Smooth muscle cell (in vitro differentiated cells): ENCODE results near the gene TRAK1. TPM values are rescaled to one million over a fixed set of nuclear protein-coding genes. Genes with fewer than 3 reads are reported as not detected.

ENCODE experiments used
- DNase-seq: peaks from one replicate; lab custom pipeline; 2025; ENCODE audit not compliant: unreplicated experiment; lab: John Stamatoyannopoulos, UW
- H2AFZ ChIP-seq: fragments of 200-600 bp; sonication (generic); 2 replicates; pipeline ENCODE4 v1.6.0; 2016; ENCODE audit warnings: antibody characterized with exemption, low read depth, mild to moderate bottlenecking
- H3F3A ChIP-seq: fragments of 200-600 bp; sonication (generic); 2 replicates; pipeline ENCODE4 v1.6.0; 2017; ENCODE audit warnings: antibody characterized with exemption, low read depth
- H3K27ac ChIP-seq: fragments of 200-600 bp; sonication (generic); 2 replicates; pipeline ENCODE4 v1.5.1; 2016; ENCODE audit warnings: low read depth, mild to moderate bottlenecking
- H3K27me3 ChIP-seq: fragments of 200-600 bp; sonication (generic); 2 replicates; pipeline ENCODE4 v1.6.1; 2016; ENCODE audit warnings: low read depth, mild to moderate bottlenecking
- H3K36me3 ChIP-seq: fragments of 200-600 bp; sonication (generic); 2 replicates; pipeline ENCODE4 v1.5.1; 2016; ENCODE audit warnings: low read depth
- H3K4me1 ChIP-seq: fragments of 200-600 bp; sonication (generic); 2 replicates; pipeline ENCODE4 v1.5.1; 2016; ENCODE audit warnings: low read depth
- H3K4me2 ChIP-seq: fragments of 200-600 bp; sonication (generic); 2 replicates; pipeline ENCODE4 v1.6.0; 2016; ENCODE audit warnings: mild to moderate bottlenecking
- H3K4me3 ChIP-seq: fragments of 200-600 bp; sonication (generic); 2 replicates; pipeline ENCODE4 v1.5.1; 2016; ENCODE audit warnings: mild to moderate bottlenecking
- H3K79me2 ChIP-seq: fragments of 200-600 bp; sonication (generic); 2 replicates; pipeline ENCODE4 v1.6.0; 2016; ENCODE audit warnings: low read depth, mild to moderate bottlenecking
- H3K9ac ChIP-seq: fragments of 200-600 bp; sonication (generic); 2 replicates; pipeline ENCODE4 v1.6.0; 2016; ENCODE audit warnings: low read depth
- H3K9me3 ChIP-seq: fragments of 200-600 bp; sonication (generic); replicated peaks from 2 replicates; pipeline ENCODE4 v1.5.1; 2016; ENCODE audit warnings: low read depth
- H4K20me1 ChIP-seq: fragments of 200-600 bp; sonication (generic); 2 replicates; pipeline ENCODE4 v1.6.0; 2016; ENCODE audit warnings: low read depth
- CTCF ChIP-seq: fragments of 200-600 bp; sonication (generic); IDR thresholded peaks from 2 replicates; pipeline ENCODE4 v1.5.1; 2017; ENCODE audit warnings: borderline replicate concordance, mild to moderate bottlenecking, antibody characterized with exemption; ENCODE audit not compliant: insufficient read depth, poor library complexity, severe bottlenecking
- WGBS: methylation state at CpG from one replicate; pipeline ENCODE4 v1.1.7; 2016; ENCODE audit warnings: low lambda C conversion rate; 5-methylcytosine and 5-hydroxymethylcytosine counted together
- polyA plus RNA-seq: library from polyadenylated mRNA; unstranded; fragments of >200 nt; fragmentation: Nextera tagmentation; extraction: Ambion mirVana; gene quantifications from 2 replicates; pipeline ENCODE4 v1.2.1, GENCODE V29; 2016
- total RNA-seq: library from RNA; depleted of rRNA; stranded (reverse); fragments of >200 nt; gene quantifications from 2 replicates; pipeline ENCODE4 v1.2.3, GENCODE V29; 2014

Gene TRAK1
- total and polyA plus RNA-seq, 2 experiments from 2014 or later, result 8.7 to 16.3 TPM

- no peak overlapping the region for H3K4me2 ChIP-seq
- no peaks in the 10 kb centered on the region for H3K79me2 ChIP-seq
- no peak overlapping the region for H3K27ac ChIP-seq
- no peaks in the 10 kb centered on the region for H3K36me3 ChIP-seq
- H3K4me1 ChIP-seq, result no peaks in the 10 kb centered on the region
- no peak overlapping the region for H3K4me3 ChIP-seq
- TF ChIP-seq CTCF, result no peak
- H4K20me1 ChIP-seq, result peaks cover 2% of the 10 kb centered on the region
- no peak for DNase-seq
- H3K9ac ChIP-seq, result no peak overlapping the region
- H3F3A ChIP-seq, result no peaks in the 10 kb centered on the region
- H3K9me3 ChIP-seq, result no peaks in the 10 kb centered on the region
- H2AFZ ChIP-seq, result no peak overlapping the region
- H3K27me3 ChIP-seq, result no peaks in the 10 kb centered on the region
- 93% methylated on average over 3 of the region's 3 CpGs for WGBS
Measured at GRCh38 chr3:42110631-42111030, 19.5 kb downstream of the TRAK1 start.

GRCh38 chr3:42114130-42114725, 23.1 kb downstream of the TRAK1 start:
- no peak overlapping the region for H3K27ac ChIP-seq
- no peaks in the 10 kb centered on the region for H3K79me2 ChIP-seq
- no peak for TF ChIP-seq CTCF
- H3K4me1 ChIP-seq, result peaks cover 7% of the 10 kb centered on the region
- H3K27me3 ChIP-seq, result no peaks in the 10 kb centered on the region
- H4K20me1 ChIP-seq, result peaks cover 31% of the 10 kb centered on the region
- no peak overlapping the region for H3K9ac ChIP-seq
- 95% methylated on average over 4 of the region's 4 CpGs for WGBS
- H3K4me3 ChIP-seq, result no peak overlapping the region
- no peak overlapping the region for H2AFZ ChIP-seq
- no peaks in the 10 kb centered on the region for H3K36me3 ChIP-seq
- H3K9me3 ChIP-seq, result no peaks in the 10 kb centered on the region
- no peak overlapping the region for H3K4me2 ChIP-seq
- no peak for DNase-seq
- no peaks in the 10 kb centered on the region for H3F3A ChIP-seq

GRCh38 chr3:42115215-42115614, 24.1 kb downstream of the TRAK1 start:
- no peak overlapping the region for H3K27ac ChIP-seq
- H3K9ac ChIP-seq, result no peak overlapping the region
- H3K36me3 ChIP-seq, result no peaks in the 10 kb centered on the region
- no peaks in the 10 kb centered on the region for H3K79me2 ChIP-seq
- H3K4me3 ChIP-seq, result no peak overlapping the region
- 69% methylated on average over 13 of the region's 13 CpGs for WGBS
- DNase-seq, result no peak
- TF ChIP-seq CTCF, result no peak
- no peak overlapping the region for H2AFZ ChIP-seq
- no peaks in the 10 kb centered on the region for H3F3A ChIP-seq
- no peaks in the 10 kb centered on the region for H3K9me3 ChIP-seq
- H3K4me1 ChIP-seq, result peaks cover 7% of the 10 kb centered on the region
- no peaks in the 10 kb centered on the region for H3K27me3 ChIP-seq
- no peak overlapping the region for H3K4me2 ChIP-seq
- H4K20me1 ChIP-seq, result peaks cover 35% of the 10 kb centered on the region

GRCh38 chr3:42115946-42116345, 24.8 kb downstream of the TRAK1 start:
- peaks cover 35% of the 10 kb centered on the region for H4K20me1 ChIP-seq
- no peaks in the 10 kb centered on the region for H3K27me3 ChIP-seq
- TF ChIP-seq CTCF, result no peak
- peak overlapping the region; percentile 9 for H3K27ac ChIP-seq
- no peak overlapping the region for H3K4me3 ChIP-seq
- WGBS, result 95% methylated on average over 9 of the region's 9 CpGs
- no peaks in the 10 kb centered on the region for H3K79me2 ChIP-seq
- DNase-seq, result no peak
- no peaks in the 10 kb centered on the region for H3K36me3 ChIP-seq
- H3F3A ChIP-seq, result no peaks in the 10 kb centered on the region
- peaks cover 7% of the 10 kb centered on the region for H3K4me1 ChIP-seq
- no peak overlapping the region for H3K4me2 ChIP-seq
- H3K9ac ChIP-seq, result no peak overlapping the region
- H3K9me3 ChIP-seq, result no peaks in the 10 kb centered on the region
- no peak overlapping the region for H2AFZ ChIP-seq
